ENCODE data around the gene TTLL9. TPM values are rescaled to one million over a fixed set of nuclear protein-coding genes. Genes with fewer than 3 reads are reported as not detected.
"Not testable (repeated sequence)": the region's sequence is repeated elsewhere in the genome, so short reads cannot be mapped to it uniquely, and the experiment has no call there.

TTLL9 gene
- total and polyA plus RNA-seq, 4 experiments from 2014 or later = 0.25 TPM; not detected in 3

- no peak overlapping the region for H3K4me3 ChIP-seq (ENCODE audit: low read length in 2 of 2)
- H3K36me3 Mint-ChIP-seq = no peaks in the 10 kb centered on the region
- no peaks in the 10 kb centered on the region for H3K27me3 ChIP-seq (ENCODE audit: insufficient read depth, low read length)
- no peak overlapping the region for H3K4me3 Mint-ChIP-seq
- intact Hi-C loops (cut with micrococcal nuclease) = no loop called here
- H3K9me3 ChIP-seq (ENCODE audit: control insufficient read depth in 1 of 2, low read length in 2 of 2) = no peaks in the 10 kb centered on the region
- no peaks in the 10 kb centered on the region for H3K4me1 ChIP-seq (ENCODE audit: insufficient read depth, low read length)
- ChIA-PET POLR2A (ENCODE audit: partially characterized antibody) (no interaction called here), CTCF (ENCODE audit: partially characterized antibody) (no interaction called here)
- H3K4me1 Mint-ChIP-seq = no peaks in the 10 kb centered on the region
- H3K27ac Mint-ChIP-seq = no peak overlapping the region
- DNase-seq = no peak
- peaks cover 33 to 47% of the 10 kb centered on the region in 2 donors for H3K27me3 Mint-ChIP-seq
- peaks cover 0 to 2% (median 0%) of the 10 kb centered on the region in 8 donors for H3K9me3 Mint-ChIP-seq
- H3K36me3 ChIP-seq (ENCODE audit: insufficient read depth, low read length) = no peaks in the 10 kb centered on the region
- H3K27ac ChIP-seq (ENCODE audit: low read depth, low read length) = no peak overlapping the region
Observed at GRCh38 chr20:31926493-31926892, 56.1 kb downstream of the TTLL9 start.

GRCh38 chr20:31927627-31928159 is 57.3 kb downstream of the TTLL9 start:
- no peak overlapping the region for H3K27ac ChIP-seq (ENCODE audit: low read depth, low read length)
- ChIA-PET CTCF (ENCODE audit: partially characterized antibody) (no interaction called here), POLR2A (ENCODE audit: partially characterized antibody) (no interaction called here)
- no peak for DNase-seq
- Mint-ChIP-seq H3K9me3 (peaks cover 0 to 2% (median 0%) of the 10 kb centered on the region in 8 donors), H3K27me3 (peaks cover 28 to 39% of the 10 kb centered on the region in 2 donors), H3K36me3 (no peaks in the 10 kb centered on the region), H3K4me3 (no peak overlapping the region), H3K27ac (no peak overlapping the region), H3K4me1 (no peaks in the 10 kb centered on the region)
- no peaks in the 10 kb centered on the region for H3K36me3 ChIP-seq (ENCODE audit: insufficient read depth, low read length)
- no peaks in the 10 kb centered on the region for H3K27me3 ChIP-seq (ENCODE audit: insufficient read depth, low read length)
- no peak overlapping the region for H3K4me3 ChIP-seq (ENCODE audit: low read length in 2 of 2)
- H3K9me3 ChIP-seq (ENCODE audit: control insufficient read depth in 1 of 2, low read length in 2 of 2) = no peaks in the 10 kb centered on the region
- intact Hi-C loops (cut with micrococcal nuclease) = no loop called here
- no peaks in the 10 kb centered on the region for H3K4me1 ChIP-seq (ENCODE audit: insufficient read depth, low read length)

- H3K9me3 ChIP-seq (ENCODE audit: control insufficient read depth in 1 of 2, low read length in 2 of 2); H3K4me1 Mint-ChIP-seq; DNase-seq; POLR2A ChIA-PET (ENCODE audit: partially characterized antibody); H3K27ac Mint-ChIP-seq; H3K36me3 Mint-ChIP-seq; H3K27ac ChIP-seq (ENCODE audit: low read depth, low read length); CTCF ChIA-PET (ENCODE audit: partially characterized antibody); H3K27me3 ChIP-seq (ENCODE audit: insufficient read depth, low read length); H3K4me3 ChIP-seq (ENCODE audit: low read length in 2 of 2); intact Hi-C loops (cut with micrococcal nuclease); H3K9me3 Mint-ChIP-seq; H3K4me3 Mint-ChIP-seq; H3K36me3 ChIP-seq (ENCODE audit: insufficient read depth, low read length); H3K4me1 ChIP-seq (ENCODE audit: insufficient read depth, low read length): not testable (repeated sequence)
- peaks cover 20 to 27% of the 10 kb centered on the region in 2 donors for H3K27me3 Mint-ChIP-seq
Observed at GRCh38 chr20:31929631-31930030, 59.2 kb downstream of the TTLL9 start.

GRCh38 chr20:31930779-31931178 is 60.3 kb downstream of the TTLL9 start:
- no peaks in the 10 kb centered on the region for H3K36me3 Mint-ChIP-seq
- no peak for DNase-seq
- no peak overlapping the region for H3K27ac Mint-ChIP-seq
- CTCF ChIA-PET (ENCODE audit: partially characterized antibody) = no interaction called here
- no peaks in the 10 kb centered on the region for H3K9me3 ChIP-seq (ENCODE audit: control insufficient read depth in 1 of 2, low read length in 2 of 2)
- H3K4me1 Mint-ChIP-seq = no peaks in the 10 kb centered on the region
- POLR2A ChIA-PET (ENCODE audit: partially characterized antibody) = no interaction called here
- intact Hi-C loops (cut with micrococcal nuclease) = no loop called here
- no peaks in the 10 kb centered on the region for H3K36me3 ChIP-seq (ENCODE audit: insufficient read depth, low read length)
- H3K27me3 Mint-ChIP-seq = peaks cover 15 to 19% of the 10 kb centered on the region in 2 donors
- H3K27me3 ChIP-seq (ENCODE audit: insufficient read depth, low read length) = no peaks in the 10 kb centered on the region
- H3K27ac ChIP-seq (ENCODE audit: low read depth, low read length) = no peak overlapping the region
- no peak overlapping the region for H3K4me3 Mint-ChIP-seq
- H3K4me1 ChIP-seq (ENCODE audit: insufficient read depth, low read length) = no peaks in the 10 kb centered on the region
- peaks cover 0 to 2% (median 0%) of the 10 kb centered on the region in 8 donors for H3K9me3 Mint-ChIP-seq
- no peak overlapping the region for H3K4me3 ChIP-seq (ENCODE audit: low read length in 2 of 2)

- H3K36me3 ChIP-seq (ENCODE audit: insufficient read depth, low read length) = no peaks in the 10 kb centered on the region
- no peaks in the 10 kb centered on the region for H3K4me1 Mint-ChIP-seq
- peaks cover 4 to 7% of the 10 kb centered on the region in 2 donors for H3K27me3 Mint-ChIP-seq
- POLR2A ChIA-PET (ENCODE audit: partially characterized antibody) = no interaction called here
- peaks cover 0 to under 1% of the 10 kb centered on the region in 2 donors for H3K36me3 Mint-ChIP-seq
- CTCF ChIA-PET (ENCODE audit: partially characterized antibody) = no interaction called here
- no peaks in the 10 kb centered on the region for H3K9me3 ChIP-seq (ENCODE audit: control insufficient read depth in 1 of 2, low read length in 2 of 2)
- H3K4me3 Mint-ChIP-seq = no peak overlapping the region
- H3K4me3 ChIP-seq (ENCODE audit: low read length in 2 of 2) = no peak overlapping the region
- H3K9me3 Mint-ChIP-seq = peaks cover 0 to 2% (median 0%) of the 10 kb centered on the region in 8 donors
- no peak overlapping the region for H3K27ac Mint-ChIP-seq
- H3K27ac ChIP-seq (ENCODE audit: low read depth, low read length) = no peak overlapping the region
- intact Hi-C loops (cut with micrococcal nuclease) = no loop called here
- no peaks in the 10 kb centered on the region for H3K4me1 ChIP-seq (ENCODE audit: insufficient read depth, low read length)
- no peaks in the 10 kb centered on the region for H3K27me3 ChIP-seq (ENCODE audit: insufficient read depth, low read length)
- no peak for DNase-seq
Observed at GRCh38 chr20:31933698-31934097, 63.3 kb downstream of the TTLL9 start.

- no peaks in the 10 kb centered on the region for H3K9me3 ChIP-seq (ENCODE audit: control insufficient read depth in 1 of 2, low read length in 2 of 2)
- H3K27me3 ChIP-seq (ENCODE audit: insufficient read depth, low read length) = no peaks in the 10 kb centered on the region
- H3K4me3 Mint-ChIP-seq = no peak overlapping the region
- H3K36me3 Mint-ChIP-seq = peaks cover 0 to 1% of the 10 kb centered on the region in 2 donors
- POLR2A ChIA-PET (ENCODE audit: partially characterized antibody) = no interaction called here
- no peak for DNase-seq
- H3K27me3 Mint-ChIP-seq = peaks cover 1 to 3% of the 10 kb centered on the region in 2 donors
- CTCF ChIA-PET (ENCODE audit: partially characterized antibody) = interaction anchor here (1.7 kb wide), 1 partner anchor 17 kb away, joined by 3 read pairs; the partner anchor contains the start of gene PDRG1
- no peaks in the 10 kb centered on the region for H3K4me1 ChIP-seq (ENCODE audit: insufficient read depth, low read length)
- H3K27ac Mint-ChIP-seq = no peak overlapping the region
- intact Hi-C loops (cut with micrococcal nuclease) = no loop called here
- no peaks in the 10 kb centered on the region for H3K9me3 Mint-ChIP-seq
- no peaks in the 10 kb centered on the region for H3K4me1 Mint-ChIP-seq
- H3K4me3 ChIP-seq (ENCODE audit: low read length in 2 of 2) = no peak overlapping the region
- H3K27ac ChIP-seq (ENCODE audit: low read depth, low read length) = no peak overlapping the region
- no peaks in the 10 kb centered on the region for H3K36me3 ChIP-seq (ENCODE audit: insufficient read depth, low read length)
Observed at GRCh38 chr20:31934491-31934890, 64.1 kb downstream of the TTLL9 start.

- no peaks in the 10 kb centered on the region for H3K36me3 ChIP-seq (ENCODE audit: insufficient read depth, low read length)
- H3K27me3 ChIP-seq (ENCODE audit: insufficient read depth, low read length) = no peaks in the 10 kb centered on the region
- no peaks in the 10 kb centered on the region for H3K4me1 Mint-ChIP-seq
- DNase-seq = no peak
- H3K9me3 ChIP-seq (ENCODE audit: control insufficient read depth in 1 of 2, low read length in 2 of 2) = no peaks in the 10 kb centered on the region
- H3K4me3 Mint-ChIP-seq = no peak overlapping the region
- H3K4me1 ChIP-seq (ENCODE audit: insufficient read depth, low read length) = no peaks in the 10 kb centered on the region
- H3K9me3 Mint-ChIP-seq = no peaks in the 10 kb centered on the region
- no peak overlapping the region for H3K27ac Mint-ChIP-seq
- H3K27ac ChIP-seq (ENCODE audit: low read depth, low read length) = no peak overlapping the region
- intact Hi-C loops (cut with micrococcal nuclease) = no loop called here
- ChIA-PET POLR2A (ENCODE audit: partially characterized antibody) (no interaction called here), CTCF (ENCODE audit: partially characterized antibody) (interaction anchor here (1.7 kb wide), 1 partner anchor 17 kb away, joined by 3 read pairs; the partner anchor contains the start of gene PDRG1)
- peaks cover 0 to 1% of the 10 kb centered on the region in 2 donors for H3K36me3 Mint-ChIP-seq
- H3K4me3 ChIP-seq (ENCODE audit: low read length in 2 of 2) = no peak overlapping the region
- H3K27me3 Mint-ChIP-seq = peaks cover 1 to 3% of the 10 kb centered on the region in 2 donors
Observed at GRCh38 chr20:31934968-31935764, 64.7 kb downstream of the TTLL9 start.
